Mammary epithelial cell (primary cell): Measurements from ENCODE around the gene UNC93A.

Experiments used
- EZH2 ChIP-seq: IDR thresholded peaks from 2 replicates; pipeline ENCODE4 v1.6.1; 2012; ENCODE audit warnings: low read length, inconsistent platforms, borderline replicate concordance
- TF ChIP-seq, protein P1 (sequence below), 2 donors: IDR thresholded peaks in 1 of 2; conservative IDR thresholded peaks in 1 of 2; 2 replicates each; pipeline ENCODE4 v1.5.1; 2011 to 2012; ENCODE audit warnings: inconsistent platforms in 2 of 2, low read length in 2 of 2, mild to moderate bottlenecking in 2 of 2, control low read depth in 1 of 2, low read depth in 1 of 2; ENCODE audit not compliant: insufficient read depth in 1 of 2; ENCODE audit errors: extremely low read depth in 1 of 2

DNA sequence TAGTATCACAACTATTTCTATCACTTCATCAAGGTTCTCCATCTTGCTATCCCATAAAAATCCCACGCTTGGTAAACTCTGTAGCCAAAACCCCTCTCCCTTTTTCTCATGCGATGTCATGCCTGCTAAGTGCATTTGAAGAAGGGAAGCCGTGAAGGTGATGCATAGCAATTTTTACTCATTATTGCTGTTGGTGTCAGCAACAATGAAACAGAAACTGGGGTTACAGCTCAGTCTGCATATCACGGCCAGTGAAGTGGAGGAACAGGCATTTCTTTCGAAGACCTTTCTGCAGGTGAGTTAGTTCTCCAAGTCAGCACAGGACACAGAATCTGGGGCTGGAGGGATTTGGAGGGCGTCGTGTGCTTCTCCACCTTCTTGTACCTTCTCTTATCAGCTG lies 5.8 kb downstream of the UNC93A start:
- TF ChIP-seq EZH2: no peak
- TF ChIP-seq, protein P1, sequence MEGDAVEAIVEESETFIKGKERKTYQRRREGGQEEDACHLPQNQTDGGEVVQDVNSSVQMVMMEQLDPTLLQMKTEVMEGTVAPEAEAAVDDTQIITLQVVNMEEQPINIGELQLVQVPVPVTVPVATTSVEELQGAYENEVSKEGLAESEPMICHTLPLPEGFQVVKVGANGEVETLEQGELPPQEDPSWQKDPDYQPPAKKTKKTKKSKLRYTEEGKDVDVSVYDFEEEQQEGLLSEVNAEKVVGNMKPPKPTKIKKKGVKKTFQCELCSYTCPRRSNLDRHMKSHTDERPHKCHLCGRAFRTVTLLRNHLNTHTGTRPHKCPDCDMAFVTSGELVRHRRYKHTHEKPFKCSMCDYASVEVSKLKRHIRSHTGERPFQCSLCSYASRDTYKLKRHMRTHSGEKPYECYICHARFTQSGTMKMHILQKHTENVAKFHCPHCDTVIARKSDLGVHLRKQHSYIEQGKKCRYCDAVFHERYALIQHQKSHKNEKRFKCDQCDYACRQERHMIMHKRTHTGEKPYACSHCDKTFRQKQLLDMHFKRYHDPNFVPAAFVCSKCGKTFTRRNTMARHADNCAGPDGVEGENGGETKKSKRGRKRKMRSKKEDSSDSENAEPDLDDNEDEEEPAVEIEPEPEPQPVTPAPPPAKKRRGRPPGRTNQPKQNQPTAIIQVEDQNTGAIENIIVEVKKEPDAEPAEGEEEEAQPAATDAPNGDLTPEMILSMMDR (conservative IDR thresholded peaks at IDR 0.05 in 1 of 2, IDR thresholded peaks at IDR 0.05 in 1 of 2; ENCODE audit: extremely low read depth in 1 of 2, insufficient read depth in 1 of 2, low read depth in 1 of 2, low read length in 2 of 2): no peak
